GF-D8 (cell line): ENCODE results near the gene CYB5A.

ENCODE experiments used
- DNase-seq: peaks from one replicate; lab custom pipeline; 2025; lab: John Stamatoyannopoulos, UW

The CYB5A gene

DNA sequence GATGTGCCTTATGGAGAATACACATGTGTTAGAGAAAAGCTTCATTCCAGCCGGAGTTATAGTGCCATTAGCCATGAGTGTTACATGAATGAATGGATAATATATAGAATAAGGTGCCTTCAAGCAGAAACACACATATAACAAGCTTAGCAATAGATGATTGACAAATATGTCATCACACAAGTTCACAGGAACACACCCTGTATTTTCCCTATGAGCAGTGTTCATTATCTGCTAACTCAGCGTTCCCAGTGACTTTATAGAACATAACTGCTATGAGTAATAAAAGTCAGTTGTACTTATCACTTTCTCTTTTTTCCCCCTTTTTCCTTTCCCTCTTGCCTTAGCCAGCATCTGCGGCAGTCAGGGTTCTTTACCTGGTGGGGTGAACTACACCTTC lies 78.3 kb downstream of the CYB5A start:
- no peak for DNase-seq

DNA sequence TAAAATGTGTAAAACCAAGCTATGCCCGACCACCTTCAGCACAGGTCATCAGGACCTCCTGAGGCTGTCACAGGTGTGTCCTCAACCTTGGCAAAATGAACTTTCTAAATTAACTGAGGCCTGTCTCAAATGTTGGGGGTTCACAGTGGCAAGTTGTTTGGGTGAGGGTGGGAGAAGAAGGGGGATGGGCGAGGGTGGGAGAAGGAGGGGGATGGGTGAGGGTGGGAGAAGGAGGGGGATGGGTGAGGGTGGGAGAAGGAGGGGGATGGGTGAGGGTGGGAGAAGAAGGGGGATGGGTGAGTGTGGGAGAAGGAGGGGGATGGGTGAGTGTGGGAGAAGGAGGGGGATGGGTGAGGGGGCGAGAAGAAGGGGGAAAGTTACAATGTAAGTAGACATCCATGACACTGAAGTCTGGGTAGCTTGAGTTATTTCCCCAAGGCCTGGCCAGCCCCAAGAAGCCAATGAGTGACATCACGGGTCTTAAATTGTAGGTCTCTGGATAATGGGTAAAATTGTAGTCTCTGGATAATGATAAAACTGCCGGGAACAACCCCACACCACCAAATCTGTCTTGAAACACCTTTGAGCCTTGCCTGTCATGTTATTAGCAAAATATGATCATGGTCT lies 87.1 kb downstream of the CYB5A start:
- no peak for DNase-seq

DNA sequence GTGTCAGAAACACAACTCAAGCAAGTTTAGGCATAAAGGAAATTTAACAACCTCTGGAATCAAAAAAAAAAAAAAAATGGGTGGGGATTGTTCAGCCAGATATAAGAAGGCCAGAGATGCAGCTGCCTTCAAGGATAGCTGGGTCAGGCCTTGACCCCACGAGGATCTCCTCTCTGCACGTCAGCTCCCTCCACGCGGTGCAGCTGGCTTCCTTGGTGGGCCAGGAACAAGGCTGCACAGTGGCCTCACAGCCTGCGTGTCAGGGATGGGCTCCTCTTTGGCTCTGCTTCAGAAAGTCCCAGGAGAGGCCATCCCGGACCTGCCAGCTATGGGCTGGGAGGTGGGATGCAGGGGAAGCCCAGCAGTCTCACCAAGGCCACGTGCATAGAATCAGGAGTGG lies 88.0 kb downstream of the CYB5A start:
- no peak for DNase-seq
